MCF 10A (cell line): ENCODE measurements around the gene IST1. TPM values are rescaled to one million over a fixed set of nuclear protein-coding genes. Genes with fewer than 3 reads are reported as not detected.

ENCODE experiments used
- BruUV-seq: library from RNA; stranded (reverse); fragments of 400-500 nt; replicated peaks from 2 replicates; lab custom pipeline; 2021; lab: Mats Ljungman, UMichigan
- CTCF ChIA-PET: fragments of 300-600 bp; sonication (Branson Sonifier 250); formaldehyde crosslinking; extraction: SDS; loops from one replicate; lab custom pipeline; 2021; ENCODE audit warnings: antibody characterized with exemption, inconsistent platforms; lab: Yijun Ruan, JAX
- POLR2A ChIA-PET: fragments of 300-600, 350-650 bp; sonication (Branson Sonifier 250); formaldehyde crosslinking; extraction: SDS; loops from one replicate; lab custom pipeline; 2020; ENCODE audit warnings: antibody characterized with exemption, inconsistent platforms; lab: Yijun Ruan, JAX
- DNase-seq: peaks from one replicate; pipeline ENCODE4 v3.0.0-alpha.2; 2018; ENCODE audit not compliant: unreplicated experiment
- H3K27ac Mint-ChIP-seq: one replicate; pipeline ENCODE4 v1.8.0; 2022; ENCODE audit warnings: mild to moderate bottlenecking, low read depth, mixed read lengths; ENCODE audit not compliant: unreplicated experiment
- H3K27me3 Mint-ChIP-seq: one replicate; pipeline ENCODE4 v1.8.0; 2022; ENCODE audit warnings: mixed read lengths; ENCODE audit not compliant: insufficient read depth, unreplicated experiment
- H3K36me3 Mint-ChIP-seq: one replicate; pipeline ENCODE4 v1.8.0; 2022; ENCODE audit warnings: mild to moderate bottlenecking, moderate library complexity, mixed read lengths; ENCODE audit not compliant: insufficient read depth, unreplicated experiment
- H3K4me1 Mint-ChIP-seq: one replicate; pipeline ENCODE4 v1.8.0; 2022; ENCODE audit warnings: mixed read lengths; ENCODE audit not compliant: insufficient read depth, unreplicated experiment
- H3K4me3 Mint-ChIP-seq: one replicate; pipeline ENCODE4 v1.8.0; 2022; ENCODE audit warnings: mild to moderate bottlenecking, moderate library complexity, mixed read lengths; ENCODE audit not compliant: unreplicated experiment
- H3K9me3 Mint-ChIP-seq: one replicate; pipeline ENCODE4 v1.8.0; 2022; ENCODE audit warnings: mixed read lengths; ENCODE audit not compliant: unreplicated experiment
- CTCF ChIP-seq: fragments of 200-600 bp; IDR thresholded peaks from one replicate; pipeline ENCODE4 v1.8.0; 2022; ENCODE audit warnings: antibody characterized with exemption, mild to moderate bottlenecking; ENCODE audit not compliant: unreplicated experiment
- intact Hi-C: fragments of 100-400 bp; cut with micrococcal nuclease; formaldehyde crosslinking; loops from 2 replicates; pipeline ENCODE4 v1.14.1; 2022
- total RNA-seq: library from RNA; stranded (reverse); gene quantifications from 2 replicates; pipeline ENCODE4 v1.2.3, GENCODE V29; 2022

The IST1 gene
- total RNA-seq, 1 experiment from 2014 or later: 127 TPM

- POLR2A ChIA-PET: interaction anchor here (0.7 kb wide), 1 partner anchor 404 kb away, joined by 3 read pairs; no protein-coding TSS in a partner anchor
- intact Hi-C loops: no loop called here
- Mint-ChIP-seq H3K4me3 (no peak overlapping the region), H3K9me3 (no peaks in the 10 kb centered on the region), H3K27ac (no peak overlapping the region), H3K27me3 (no peaks in the 10 kb centered on the region), H3K36me3 (no peaks in the 10 kb centered on the region), H3K4me1 (no peaks in the 10 kb centered on the region)
- no peak for DNase-seq
- no TSS peak for BruUV-seq
- no peak for TF ChIP-seq CTCF
- CTCF ChIA-PET: interaction anchor here (0.6 to 2.1 kb wide), 5 partner anchors 11 to 1928 kb away, joined by 3 to 11 read pairs (median 4); partner anchors contain the start of gene PKD1L3
Measured at GRCh38 chr16:71972356-71972755, 77.0 kb downstream of the IST1 start.

GRCh38 chr16:71973001-71973400 lies 77.7 kb downstream of the IST1 start:
- ChIA-PET CTCF (interaction anchor here (0.7 to 1.3 kb wide), 3 partner anchors 12 to 1928 kb away, joined by 3 to 6 read pairs (median 4); no protein-coding TSS in a partner anchor), POLR2A (interaction anchor here (0.7 kb wide), 1 partner anchor 10 kb away, joined by 3 read pairs; no protein-coding TSS in a partner anchor)
- H3K27ac Mint-ChIP-seq: no peak overlapping the region
- DNase-seq: no peak
- intact Hi-C loops: no loop called here
- H3K36me3 Mint-ChIP-seq: no peaks in the 10 kb centered on the region
- peaks cover 4% of the 10 kb centered on the region for H3K27me3 Mint-ChIP-seq
- H3K9me3 Mint-ChIP-seq: no peaks in the 10 kb centered on the region
- TF ChIP-seq CTCF: no peak
- no TSS peak for BruUV-seq
- no peak overlapping the region for H3K4me3 Mint-ChIP-seq
- no peaks in the 10 kb centered on the region for H3K4me1 Mint-ChIP-seq

GRCh38 chr16:71974068-71974818 lies 78.9 kb downstream of the IST1 start:
- Mint-ChIP-seq H3K36me3 (no peaks in the 10 kb centered on the region), H3K4me1 (no peaks in the 10 kb centered on the region), H3K27me3 (peaks cover 13% of the 10 kb centered on the region), H3K9me3 (no peaks in the 10 kb centered on the region), H3K27ac (no peak overlapping the region), H3K4me3 (no peak overlapping the region)
- intact Hi-C loops: no loop called here
- POLR2A ChIA-PET: no interaction called here
- CTCF ChIA-PET: interaction anchor here (0.5 to 1.3 kb wide), 3 partner anchors 13 to 229 kb away, joined by 3 to 6 read pairs (median 4); no protein-coding TSS in a partner anchor
- no peak for DNase-seq
- TF ChIP-seq CTCF: no peak
- BruUV-seq: no TSS peak

Other genes with a start within 250 kb of the IST1 start
- 10.5 and 10.9 TPM in 2 replicates for gene PHLPP2, start 170.8 kb upstream of the IST1 start, total RNA-seq
- 99.5 and 100 TPM in 2 replicates for gene AP1G1, start 86.7 kb upstream of the IST1 start, total RNA-seq
- gene ATXN1L, start 49.6 kb upstream of the IST1 start, total RNA-seq: 18.2 and 20.4 TPM in 2 replicates
- gene ZNF821, start 11.3 kb upstream of the IST1 start, total RNA-seq: 3.4 and 4.4 TPM in 2 replicates
- gene PKD1L3, start 104.9 kb downstream of the IST1 start, total RNA-seq: not detected in 2 replicates
- 13.1 and 13.5 TPM in 2 replicates for gene DHODH, start 113.2 kb downstream of the IST1 start, total RNA-seq
- not detected in 2 replicates for gene HP, start 159.0 kb downstream of the IST1 start, total RNA-seq
- gene HPR, start 167.7 kb downstream of the IST1 start, total RNA-seq: not detected in 2 replicates
- 17.4 and 18.6 TPM in 2 replicates for gene TXNL4B, start 198.1 kb downstream of the IST1 start, total RNA-seq
- 65.2 and 75.2 TPM in 2 replicates for gene DHX38, start 198.3 kb downstream of the IST1 start, total RNA-seq